ENCODE measurements around the gene BST1.

GRCh38 chr4:15765910-15766697 lies 63.2 kb downstream of the BST1 start:
- TF ChIP-seq, protein P1, sequence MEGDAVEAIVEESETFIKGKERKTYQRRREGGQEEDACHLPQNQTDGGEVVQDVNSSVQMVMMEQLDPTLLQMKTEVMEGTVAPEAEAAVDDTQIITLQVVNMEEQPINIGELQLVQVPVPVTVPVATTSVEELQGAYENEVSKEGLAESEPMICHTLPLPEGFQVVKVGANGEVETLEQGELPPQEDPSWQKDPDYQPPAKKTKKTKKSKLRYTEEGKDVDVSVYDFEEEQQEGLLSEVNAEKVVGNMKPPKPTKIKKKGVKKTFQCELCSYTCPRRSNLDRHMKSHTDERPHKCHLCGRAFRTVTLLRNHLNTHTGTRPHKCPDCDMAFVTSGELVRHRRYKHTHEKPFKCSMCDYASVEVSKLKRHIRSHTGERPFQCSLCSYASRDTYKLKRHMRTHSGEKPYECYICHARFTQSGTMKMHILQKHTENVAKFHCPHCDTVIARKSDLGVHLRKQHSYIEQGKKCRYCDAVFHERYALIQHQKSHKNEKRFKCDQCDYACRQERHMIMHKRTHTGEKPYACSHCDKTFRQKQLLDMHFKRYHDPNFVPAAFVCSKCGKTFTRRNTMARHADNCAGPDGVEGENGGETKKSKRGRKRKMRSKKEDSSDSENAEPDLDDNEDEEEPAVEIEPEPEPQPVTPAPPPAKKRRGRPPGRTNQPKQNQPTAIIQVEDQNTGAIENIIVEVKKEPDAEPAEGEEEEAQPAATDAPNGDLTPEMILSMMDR (conservative IDR thresholded peaks at IDR 0.05) = no peak
- TF ChIP-seq EZH2 (IDR thresholded peaks at IDR 0.05; ENCODE audit: low read depth) = no peak
